Left forelimb (tissue), 1 donor: Measurements from ENCODE around the gene CRACR2B.

ENCODE experiments used
- DNase-seq: peaks from one replicate; pipeline ENCODE4 v3.0.0-alpha.2; 2018; ENCODE audit warnings: low spot score

Gene CRACR2B

DNA sequence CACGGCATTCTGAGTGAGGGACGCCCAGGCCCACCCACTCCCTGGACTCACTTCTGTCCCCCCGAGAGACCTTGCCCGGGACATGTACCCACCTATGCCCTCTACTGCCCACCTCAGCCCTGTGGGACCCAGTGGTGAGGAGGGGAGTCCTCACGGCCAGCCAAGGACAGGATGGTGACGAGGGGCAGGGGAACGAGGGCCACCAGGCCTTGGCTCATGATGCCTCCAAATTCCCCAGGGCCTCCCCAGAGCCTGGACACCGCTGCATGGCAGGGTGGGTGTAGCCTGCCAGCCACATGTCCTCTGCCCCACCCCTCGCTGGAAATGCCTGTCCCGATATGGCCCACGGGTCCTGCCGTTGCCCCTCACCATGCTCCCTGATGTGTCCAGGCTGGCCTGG lies 41.1 kb downstream of the CRACR2B start:
- DNase-seq: no peak

DNA sequence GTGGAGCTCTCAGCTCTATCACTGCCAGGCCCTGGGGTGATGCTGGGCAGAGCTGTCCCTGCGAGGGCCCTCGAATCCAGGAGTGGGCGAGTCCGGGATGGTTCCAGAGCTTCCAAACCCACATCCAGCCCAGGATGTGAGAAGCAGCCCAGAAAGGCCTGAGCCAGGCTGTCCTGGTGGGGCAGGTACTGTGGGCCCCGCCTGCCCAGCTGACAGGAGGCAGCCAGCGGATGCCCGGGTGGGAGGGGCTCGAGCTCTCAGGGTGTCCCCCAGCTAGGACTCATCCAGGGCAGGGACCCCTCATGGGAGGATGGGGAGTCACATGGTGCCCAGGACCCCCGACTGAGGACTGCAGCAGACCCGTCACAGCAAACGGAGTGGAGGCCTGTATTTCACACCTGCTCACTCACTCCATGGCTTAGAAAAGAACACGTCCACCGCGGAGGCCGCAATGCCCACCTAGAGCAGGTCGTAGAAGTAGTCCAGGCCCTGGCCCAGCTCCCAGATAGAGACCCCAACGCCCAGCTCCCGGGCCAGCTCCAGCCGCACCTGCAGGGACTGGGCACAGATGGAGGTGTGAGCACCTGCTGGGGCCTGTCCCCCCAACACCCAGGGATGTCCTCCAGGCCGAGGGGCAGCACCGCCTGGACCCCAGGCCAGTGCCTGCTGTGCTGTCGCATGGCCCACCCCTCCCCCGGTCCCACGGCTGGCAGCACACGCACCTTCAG lies 41.8 kb downstream of the CRACR2B start:
- DNase-seq: no peak

DNA sequence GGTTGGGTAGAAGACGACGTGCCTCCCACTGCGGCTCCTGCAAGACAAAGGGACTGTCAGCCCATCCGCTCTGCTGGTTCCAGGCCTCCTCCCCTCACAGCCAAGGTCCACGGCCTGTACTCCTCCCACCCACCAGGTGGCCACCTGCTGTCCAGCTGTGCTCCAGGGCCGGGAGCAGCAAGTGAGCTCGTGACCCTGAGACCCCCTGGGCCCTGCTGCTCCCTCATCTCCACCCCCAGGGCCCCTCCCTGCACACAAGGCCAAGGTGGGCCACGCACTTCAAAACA lies 42.4 kb downstream of the CRACR2B start:
- DNase-seq: no peak

DNA sequence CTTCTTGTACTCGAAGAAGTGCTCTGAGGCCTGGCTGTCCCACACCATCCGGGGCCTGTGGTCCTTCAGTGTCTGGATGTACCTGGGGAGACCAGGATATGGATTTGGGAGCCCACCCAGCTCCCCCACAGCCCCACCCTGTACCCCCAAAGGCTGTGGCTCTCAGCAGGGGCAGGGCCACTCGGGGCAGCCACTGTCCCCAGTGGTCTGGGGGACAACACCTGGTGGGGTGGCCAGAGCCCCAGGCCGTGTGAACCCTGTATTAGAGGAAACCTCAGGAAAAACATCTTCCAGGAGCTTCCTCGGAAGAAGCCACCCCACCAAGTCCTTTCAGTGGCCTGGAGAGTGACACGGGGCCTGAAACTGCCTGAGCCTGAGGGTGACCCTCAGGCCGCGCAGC lies 42.7 kb downstream of the CRACR2B start:
- no peak for DNase-seq

DNA sequence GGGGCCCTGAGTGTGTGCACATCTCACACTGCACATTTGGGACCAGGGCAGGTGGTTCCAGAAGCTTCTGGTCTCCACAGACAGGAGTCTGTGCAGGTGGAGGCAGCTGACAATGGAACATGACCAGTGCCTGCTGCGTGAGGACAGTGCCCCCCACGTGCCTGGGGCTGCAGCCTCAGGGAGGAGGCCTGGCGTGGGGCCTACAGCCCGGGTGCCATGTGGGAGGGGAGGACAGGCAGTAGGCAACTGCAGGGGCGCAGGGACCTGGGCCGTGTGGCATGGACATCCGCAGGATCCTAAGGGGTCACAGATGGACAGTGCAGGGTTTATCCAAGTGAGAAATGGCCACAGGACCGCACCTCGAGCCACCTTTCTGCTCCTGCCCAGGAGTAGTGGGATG lies 43.8 kb downstream of the CRACR2B start:
- no peak for DNase-seq

DNA sequence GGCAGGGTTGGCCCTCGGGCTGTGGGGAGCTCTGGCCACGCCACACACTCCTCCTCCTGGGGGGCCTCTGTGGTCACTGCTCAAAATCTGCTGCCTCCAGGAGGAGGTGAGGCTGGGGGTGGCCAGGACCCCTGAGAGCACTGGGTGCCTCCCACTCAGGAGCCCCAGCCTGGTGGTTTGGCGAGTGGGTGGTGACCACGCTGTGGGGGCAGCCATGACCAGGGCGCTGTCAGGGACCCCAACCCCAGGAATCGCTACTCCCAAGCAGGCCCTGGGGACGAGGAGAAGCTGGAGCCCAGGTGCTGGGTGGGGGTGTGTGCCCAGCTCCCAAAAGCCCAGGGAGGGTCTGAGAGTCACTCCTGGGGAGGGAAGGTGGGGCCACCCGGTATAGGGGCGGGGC lies 45.1 kb downstream of the CRACR2B start:
- no peak for DNase-seq

DNA sequence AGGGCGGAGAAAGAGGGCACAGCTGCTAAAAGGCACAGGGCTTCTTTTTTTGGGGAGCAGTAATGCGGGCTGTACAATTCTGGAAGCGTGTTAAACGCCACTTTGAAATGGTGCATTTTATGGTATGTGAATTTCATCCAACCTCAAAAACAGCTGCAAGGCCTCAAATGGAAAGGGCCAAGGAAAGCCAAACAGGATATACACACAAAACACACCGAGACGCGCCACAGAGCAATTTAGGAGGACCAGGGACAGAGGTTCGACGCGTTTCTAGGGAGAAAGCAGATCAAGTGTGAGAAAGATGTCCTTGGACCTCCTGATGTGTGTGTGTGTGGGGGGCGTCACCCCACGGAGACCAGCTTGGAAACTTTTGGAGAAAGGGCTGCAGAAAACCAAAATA lies 46.0 kb downstream of the CRACR2B start:
- no peak for DNase-seq

DNA sequence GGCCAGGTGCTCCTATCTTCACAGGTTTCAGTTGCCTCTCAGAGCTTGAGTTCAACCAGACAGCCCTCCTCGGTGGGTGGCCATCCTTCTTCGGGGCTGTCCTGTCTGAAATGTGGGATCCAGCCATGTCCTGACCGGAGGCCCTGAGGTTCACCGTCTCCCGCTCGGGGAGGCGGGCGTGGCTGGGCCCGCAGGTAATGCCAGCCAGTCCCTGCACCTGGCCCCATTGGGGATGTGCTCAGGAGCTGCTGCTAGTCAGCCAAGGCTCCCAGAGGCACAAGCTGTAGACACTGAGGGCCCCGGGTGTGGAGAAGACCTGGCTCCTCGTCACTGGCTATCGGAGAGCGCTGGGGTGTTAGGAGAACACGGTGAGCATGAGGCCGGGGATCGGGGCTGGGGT lies 47.5 kb downstream of the CRACR2B start:
- DNase-seq: no peak

DNA sequence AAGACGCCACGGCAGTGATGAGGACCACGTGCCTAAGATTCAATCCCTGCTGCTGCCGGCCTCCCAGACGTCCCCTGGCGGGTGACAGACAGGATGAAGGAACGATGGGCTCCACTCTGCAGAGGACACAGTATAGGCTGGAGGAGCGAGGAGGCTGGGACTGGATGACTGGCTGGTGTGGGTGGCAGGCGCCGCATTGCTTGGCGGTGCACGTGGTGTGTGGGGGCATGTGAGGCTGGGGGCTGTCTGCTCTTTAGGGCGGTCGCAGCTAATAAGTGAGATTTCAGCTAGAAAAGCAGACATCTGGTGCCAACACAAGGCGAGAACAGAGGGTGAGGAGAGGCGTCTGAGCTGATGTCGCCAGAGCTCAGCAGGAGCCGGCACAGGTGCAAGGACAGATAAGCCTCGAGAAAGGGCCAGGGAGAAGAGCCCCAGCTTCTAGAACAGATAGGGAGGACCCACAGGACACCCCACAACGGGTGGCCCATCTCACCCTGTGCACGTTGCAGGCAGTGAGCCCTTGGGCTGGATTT lies 48.1 kb downstream of the CRACR2B start:
- no peak for DNase-seq

DNA sequence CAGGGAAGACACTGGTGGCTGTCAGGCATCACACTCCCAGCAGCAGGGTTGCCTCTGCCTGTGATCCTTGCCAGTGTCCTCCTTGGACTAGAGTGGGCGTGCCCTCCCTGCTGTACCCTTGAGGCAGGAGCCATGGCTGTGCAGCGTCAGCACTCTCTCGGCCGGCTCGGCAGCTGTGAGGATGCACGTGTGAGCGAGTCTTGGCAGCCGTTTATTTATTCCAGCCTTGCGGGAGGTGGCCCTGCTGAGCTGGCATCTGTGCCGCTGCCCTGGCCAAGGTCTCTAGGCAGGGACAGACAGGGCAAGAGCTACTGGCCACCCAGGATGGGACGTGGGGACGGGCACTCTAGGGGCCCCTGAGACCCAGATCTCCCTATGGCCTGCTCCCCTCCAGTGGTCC lies 48.8 kb downstream of the CRACR2B start:
- DNase-seq: no peak

DNA sequence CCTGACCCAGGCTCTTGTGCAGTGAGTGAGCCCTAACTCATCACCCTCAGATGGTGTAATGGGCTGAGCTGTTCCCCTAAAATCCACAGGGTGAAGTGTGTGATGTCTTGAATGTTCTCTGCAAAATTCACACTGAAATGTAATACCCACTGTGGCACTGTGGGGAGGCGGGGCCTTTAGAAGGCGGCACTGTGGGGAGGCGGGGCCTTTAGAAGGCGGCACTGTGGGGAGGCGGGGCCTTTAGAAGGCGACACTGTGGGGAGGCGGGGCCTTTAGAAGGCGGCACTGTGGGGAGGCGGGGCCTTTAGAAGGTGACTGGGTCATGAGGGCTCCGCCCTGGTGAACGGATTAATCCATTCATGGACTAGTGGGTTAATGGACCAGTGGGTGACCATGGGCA lies 49.8 kb downstream of the CRACR2B start:
- DNase-seq: no peak

DNA sequence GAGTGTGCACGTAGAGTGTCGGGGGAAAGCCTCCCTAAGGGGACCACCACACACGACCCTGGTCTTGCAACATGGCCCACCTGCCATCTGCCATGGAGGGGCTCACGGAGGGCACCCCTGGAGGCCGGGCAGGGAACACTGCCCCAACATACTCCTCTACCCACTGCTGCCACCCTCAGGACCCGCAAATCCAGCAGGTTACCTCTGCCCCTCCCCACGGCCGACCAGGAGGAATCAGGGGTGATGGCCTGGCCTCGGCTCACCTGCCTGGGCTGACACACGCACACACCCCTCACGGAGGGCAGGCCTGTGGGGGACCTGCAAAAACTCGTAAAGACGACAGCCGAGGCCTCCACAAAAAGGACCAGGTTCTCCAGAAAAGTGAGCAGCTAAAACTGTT lies 52.7 kb downstream of the CRACR2B start:
- DNase-seq: no peak
